HG03175 (cell line): ENCODE measurements around the gene TSHR.
A peak's percentile ranks its signal among the peaks of the same experiment; 100 is the strongest.
"Not testable (repeated sequence)": the region's sequence is repeated elsewhere in the genome, so short reads cannot be mapped to it uniquely, and the experiment has no call there.

Source experiments
- ATAC-seq: cut with Tn5 transposase; IDR thresholded peaks from one replicate; pipeline ENCODE4 v1.9.1; 2021; ENCODE audit warnings: mild to moderate bottlenecking, moderate library complexity; ENCODE audit not compliant: unreplicated experiment

TSHR gene

GRCh38 chr14:81062816-81063215 lies 107.4 kb downstream of the TSHR start:
- ATAC-seq = peak; percentile 78

GRCh38 chr14:81066672-81067071 lies 111.3 kb downstream of the TSHR start:
- no peak for ATAC-seq

- ATAC-seq = no peak
Measured at GRCh38 chr14:81067156-81067555, 111.7 kb downstream of the TSHR start.

- no peak for ATAC-seq
Measured at GRCh38 chr14:81068176-81068782, 112.9 kb downstream of the TSHR start.

DNA sequence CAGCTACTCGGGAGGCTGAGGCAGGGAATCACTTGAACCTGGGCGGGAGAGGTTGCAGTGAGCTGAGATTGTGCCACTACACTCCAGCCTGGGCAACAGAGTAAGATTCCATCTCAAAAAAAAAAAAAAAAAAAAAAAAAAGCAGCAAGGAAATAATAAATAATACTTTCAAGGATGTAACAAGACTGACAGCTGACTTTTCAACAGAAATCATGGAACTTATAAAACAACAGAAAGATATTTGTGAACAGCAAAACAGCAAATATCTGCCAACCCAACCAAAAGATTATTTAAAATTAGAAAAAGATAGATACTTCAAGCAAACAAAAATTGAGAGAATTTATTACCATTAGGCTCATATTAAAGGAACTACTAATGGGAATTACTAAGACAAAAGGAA lies 115.1 kb downstream of the TSHR start:
- no peak for ATAC-seq

- ATAC-seq = no peak
Measured at GRCh38 chr14:81085596-81085995, 130.2 kb downstream of the TSHR start.

- ATAC-seq = no peak
Measured at GRCh38 chr14:81087230-81087629, 131.8 kb downstream of the TSHR start.

GRCh38 chr14:81091139-81091538 lies 135.7 kb downstream of the TSHR start:
- ATAC-seq = no peak

DNA sequence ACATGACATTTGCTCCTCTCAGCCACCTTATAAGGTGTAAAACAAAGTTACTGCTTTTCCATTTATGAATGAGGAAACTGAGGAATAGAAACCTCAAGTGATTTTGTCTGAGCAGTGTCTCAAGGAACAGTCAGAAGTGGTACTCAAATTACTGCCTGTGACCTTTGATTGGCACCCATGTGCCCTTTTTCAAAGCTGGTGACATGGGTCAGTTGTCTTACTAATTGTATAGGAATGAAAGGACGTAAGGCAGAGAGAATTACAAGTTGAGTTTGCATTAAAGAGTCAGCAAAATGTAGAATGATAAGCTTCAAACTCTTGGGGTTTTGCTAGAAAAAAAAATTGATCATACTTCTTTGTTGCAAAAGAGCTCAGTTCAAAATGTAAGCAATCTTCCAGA lies 136.2 kb downstream of the TSHR start:
- ATAC-seq = no peak

GRCh38 chr14:81093651-81094050 lies 138.2 kb downstream of the TSHR start:
- ATAC-seq = no peak

DNA sequence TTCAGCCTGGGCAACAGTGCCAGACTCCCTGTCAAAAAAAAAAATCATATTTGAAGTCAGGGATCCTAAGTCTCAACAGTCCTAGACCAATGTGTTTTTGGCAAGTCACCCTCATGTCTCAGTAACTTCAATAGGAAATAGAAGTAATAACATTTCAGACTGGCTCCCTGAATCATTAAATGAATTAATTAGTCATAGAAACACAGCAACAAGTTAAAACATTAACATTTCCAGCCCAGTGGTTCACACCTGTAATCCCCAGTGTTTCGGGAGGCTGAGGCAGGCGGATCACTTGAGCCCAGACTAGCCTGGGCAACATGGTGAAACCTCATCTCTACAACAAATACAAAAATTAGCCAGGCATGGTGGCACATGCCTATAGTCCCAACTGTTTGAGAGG lies 140.1 kb downstream of the TSHR start:
- ATAC-seq = no peak

- no peak for ATAC-seq
Measured at GRCh38 chr14:81096656-81097055, 141.2 kb downstream of the TSHR start.

- ATAC-seq = no peak
Measured at GRCh38 chr14:81102217-81102616, 146.8 kb downstream of the TSHR start.

DNA sequence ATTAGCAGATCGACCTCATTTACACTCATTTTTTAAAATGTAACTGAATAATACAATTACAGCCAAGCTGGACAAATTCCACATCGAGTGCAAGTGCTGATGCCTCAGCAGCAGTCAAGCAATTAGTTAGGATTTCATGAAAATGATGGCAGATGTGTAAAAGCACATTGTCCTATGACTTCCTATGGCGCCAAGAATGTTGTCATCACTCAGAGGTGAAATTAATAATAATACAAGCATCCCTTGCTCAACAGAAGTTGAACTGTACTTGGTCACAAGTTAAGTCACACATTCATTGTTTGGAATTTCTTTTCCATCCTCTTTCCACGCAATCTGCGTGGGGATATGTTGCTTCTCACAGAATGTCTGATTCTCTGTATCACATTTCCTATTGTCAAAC lies 148.0 kb downstream of the TSHR start:
- ATAC-seq = no peak

- no peak for ATAC-seq
Measured at GRCh38 chr14:81105378-81105777, 150.0 kb downstream of the TSHR start.

DNA sequence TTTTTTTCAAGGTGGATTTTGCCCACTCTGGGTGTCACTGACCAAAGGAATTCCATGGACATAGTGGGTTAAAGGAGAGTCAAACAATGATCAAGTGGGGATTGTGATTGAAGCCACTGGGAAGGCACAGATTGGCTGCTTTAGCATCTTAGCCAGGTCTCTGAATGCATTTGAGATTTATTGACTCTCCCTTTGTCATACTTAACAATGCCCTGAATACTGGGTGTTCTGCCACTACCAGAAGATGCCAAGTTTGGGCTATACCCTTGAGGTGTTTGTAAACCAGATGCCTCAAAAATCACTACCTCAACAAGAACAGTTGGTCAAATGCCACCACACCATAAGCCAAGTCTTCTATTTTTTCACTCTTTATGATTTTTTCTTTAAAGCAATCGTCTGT lies 150.5 kb downstream of the TSHR start:
- no peak for ATAC-seq

- no peak for ATAC-seq
Measured at GRCh38 chr14:81110186-81110585, 154.8 kb downstream of the TSHR start.

GRCh38 chr14:81113176-81113575 lies 157.8 kb downstream of the TSHR start:
- ATAC-seq = no peak

GRCh38 chr14:81113945-81114820 lies 158.8 kb downstream of the TSHR start:
- not testable (repeated sequence) for ATAC-seq

DNA sequence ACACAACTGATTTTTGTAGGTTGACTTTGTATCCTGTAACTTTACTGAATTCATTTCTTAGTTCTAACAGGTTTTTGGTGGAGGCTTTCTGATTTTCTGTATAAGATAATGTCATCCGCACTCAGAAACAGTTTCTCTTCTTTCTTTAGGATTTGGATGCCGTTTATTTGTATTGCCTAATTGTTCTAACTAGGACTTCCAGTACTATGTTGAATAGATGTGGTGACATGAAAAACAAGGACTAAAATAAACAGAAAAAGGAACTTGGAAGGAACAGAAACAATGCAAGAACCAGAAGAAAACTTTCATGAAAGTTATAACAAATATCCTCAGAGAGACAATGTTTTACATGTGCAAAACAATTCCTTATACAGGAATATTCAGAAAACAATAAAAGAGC lies 165.1 kb downstream of the TSHR start:
- no peak for ATAC-seq

- peak; percentile 99 for ATAC-seq
Measured at GRCh38 chr14:81122326-81122725, 166.9 kb downstream of the TSHR start.

GRCh38 chr14:81123811-81124210 lies 168.4 kb downstream of the TSHR start:
- no peak for ATAC-seq
